ENCODE data around the gene CHD1. TPM values are rescaled to one million over a fixed set of nuclear protein-coding genes. Genes with fewer than 3 reads are reported as not detected.

CHD1 gene
- total and polyA plus RNA-seq, 2 of the 13 experiments (the other 11 are each of a cell fraction or from before 2014, with no cell fraction given): 22.8 to 55.9 TPM

- TF ChIP-seq ATF4 (CRISPR knock-in tag; IDR thresholded peaks at IDR 0.05) (peak in 1 of 2 experiments; percentile 82; a peak in 2 of 4 replicates), NR2F6 (IDR thresholded peaks at IDR 0.05) (peak; percentile 50; the same call in 1 of the 2 replicates), NR2F6 (CRISPR knock-in tag; IDR thresholded peaks at IDR 0.05) (peak; percentile 22; the same call in 1 of the 2 replicates), ZNF263 (CRISPR knock-in tag; IDR thresholded peaks at IDR 0.05) (peak; percentile 55), TFDP2 (CRISPR knock-in tag; IDR thresholded peaks at IDR 0.05) (peak; percentile 64; the same call in 1 of the 2 replicates), RBFOX2 (IDR thresholded peaks at IDR 0.05; ENCODE audit: low read depth, low read length) (peak; percentile 98), SP140L (CRISPR knock-in tag; IDR thresholded peaks at IDR 0.05; ENCODE audit: borderline replicate concordance) (peak; percentile 47; the same call in 1 of the 2 replicates), ZBTB1 (CRISPR knock-in tag; IDR thresholded peaks at IDR 0.05; ENCODE audit: borderline replicate concordance) (no peak; the same call in 1 of the 2 replicates), ZNF572 (CRISPR knock-in tag; IDR thresholded peaks at IDR 0.05) (peak; percentile 96), ZSCAN29 (CRISPR knock-in tag; conservative IDR thresholded peaks at IDR 0.05) (peak; percentile 52; the same call in 1 of the 2 replicates), ZNF335 (CRISPR knock-in tag; IDR thresholded peaks at IDR 0.05) (peak; percentile 65), NR3C1 (CRISPR knock-in tag; IDR thresholded peaks at IDR 0.05) (no peak), ERF (CRISPR knock-in tag; IDR thresholded peaks at IDR 0.05) (peak; percentile 82; the same call in 1 of the 2 replicates), GTF3A (CRISPR knock-in tag; conservative IDR thresholded peaks at IDR 0.05) (no peak; the same call in 1 of the 2 replicates), ZNF691 (CRISPR knock-in tag; IDR thresholded peaks at IDR 0.05; ENCODE audit: borderline replicate concordance, low read depth) (peak; percentile 90), THAP9 (CRISPR knock-in tag; IDR thresholded peaks at IDR 0.05; ENCODE audit: borderline replicate concordance) (peak; percentile 82), ZNF20 (CRISPR knock-in tag; IDR thresholded peaks at IDR 0.05) (peak; percentile 86; the same call in 1 of the 2 replicates), ZZZ3 (CRISPR knock-in tag; IDR thresholded peaks at IDR 0.05; ENCODE audit: borderline replicate concordance) (peak; percentile 94; the same call in 1 of the 2 replicates), ZNF780A (CRISPR knock-in tag; IDR thresholded peaks at IDR 0.05) (peak; percentile 81; the same call in 1 of the 2 replicates), XRCC5 (optimal IDR thresholded peaks at IDR 0.05; ENCODE audit: low read length) (peak; percentile 55), TBP (CRISPR knock-in tag; IDR thresholded peaks at IDR 0.05) (no peak), ZBTB20 (CRISPR knock-in tag; IDR thresholded peaks at IDR 0.05; ENCODE audit: borderline replicate concordance, low read depth) (peak; percentile 90; the same call in 1 of the 2 replicates), ZNF383 (CRISPR knock-in tag; IDR thresholded peaks at IDR 0.05; ENCODE audit: borderline replicate concordance) (peak; percentile 83; the same call in 1 of the 2 replicates), ZNF766 (CRISPR knock-in tag; IDR thresholded peaks at IDR 0.05; ENCODE audit: borderline replicate concordance) (peak; percentile 89; the same call in 1 of the 2 replicates)
Observed at GRCh38 chr5:98928873-98929709, at the start of gene CHD1 (continued).

All from HepG2 (cell line).